GM12878 (cell line): Measurements from ENCODE around the gene CFAP53. TPM values are rescaled to one million over a fixed set of nuclear protein-coding genes. Genes with fewer than 3 reads are reported as not detected.

Experiments
- BHLHE40 ChIP-seq, 2 experiments: fragments of 450-650 bp in 1 of 2; IDR thresholded peaks; 2 replicates each; pipeline ENCODE4 v1.6.1; 2011 to 2017; ENCODE audit warnings: low read depth in 2 of 2, borderline replicate concordance in 1 of 2, improper control_type of control experiment in 1 of 2, low read length in 1 of 2, mild to moderate bottlenecking in 1 of 2
- BRCA1 ChIP-seq: IDR thresholded peaks from 2 replicates; pipeline ENCODE4 v1.6.1; 2011; ENCODE audit warnings: low read depth, low read length, improper control_type of control experiment
- CEBPB ChIP-seq, 2 experiments: fragments of 150-350 bp in 1 of 2; IDR thresholded peaks; 2 replicates each; pipeline ENCODE4 v1.6.1; 2012 to 2014; ENCODE audit warnings: low read depth in 2 of 2, low read length in 2 of 2, borderline replicate concordance in 1 of 2, inconsistent platforms in 1 of 2
- CEBPZ ChIP-seq: fragments of 150-350 bp; IDR thresholded peaks from 2 replicates; pipeline ENCODE4 v1.6.1; 2016; ENCODE audit warnings: low read depth, low read length
- CREB1 ChIP-seq: IDR thresholded peaks from 2 replicates; pipeline ENCODE4 v1.6.1; 2012; ENCODE audit warnings: low read depth, mild to moderate bottlenecking, inconsistent platforms
- E2F4 ChIP-seq: IDR thresholded peaks from 2 replicates; pipeline ENCODE4 v1.6.1; 2012; ENCODE audit warnings: low read depth, low read length, improper control_type of control experiment
- EGR1 ChIP-seq, 2 experiments: IDR thresholded peaks; 1 replicate in 1 of 2; 2 replicates in 1 of 2; pipeline ENCODE4 v1.6.1; 2011 to 2012; ENCODE audit warnings: low read depth in 2 of 2, low read length in 2 of 2, borderline replicate concordance in 1 of 2, mild to moderate bottlenecking in 1 of 2, moderate library complexity in 1 of 2
- ETV6 ChIP-seq, 2 experiments: fragments of 450-650 bp in 1 of 2; IDR thresholded peaks in 1 of 2; conservative IDR thresholded peaks in 1 of 2; 2 replicates each; pipeline ENCODE4 v1.6.1; 2014; ENCODE audit warnings: antibody characterized with exemption in 1 of 2, borderline replicate concordance in 1 of 2, low read depth in 1 of 2, mild to moderate bottlenecking in 1 of 2, moderate library complexity in 1 of 2
- GATAD2B ChIP-seq: fragments of 450-650 bp; conservative IDR thresholded peaks from 2 replicates; pipeline ENCODE4 v1.6.1; 2017; ENCODE audit warnings: low read depth, mild to moderate bottlenecking, moderate library complexity
- MTA2 ChIP-seq: fragments of 450-650 bp; IDR thresholded peaks from 2 replicates; pipeline ENCODE4 v1.6.1; 2016; ENCODE audit warnings: low read depth, mild to moderate bottlenecking, moderate library complexity
- NR2C2 ChIP-seq: IDR thresholded peaks from 2 replicates; pipeline ENCODE4 v1.6.1; 2011; ENCODE audit warnings: borderline replicate concordance, low read depth; ENCODE audit not compliant: control insufficient read depth, insufficient read length
- SMAD1 ChIP-seq: fragments of 450-650 bp; IDR thresholded peaks from 2 replicates; pipeline ENCODE4 v1.6.1; 2018; ENCODE audit warnings: mild to moderate bottlenecking, low read depth; ENCODE audit not compliant: partially characterized antibody
- SMAD5 ChIP-seq: IDR thresholded peaks from 2 replicates; pipeline ENCODE4 v1.6.1; 2016; ENCODE audit warnings: antibody characterized with exemption, low read depth
- SRF ChIP-seq, 2 experiments: IDR thresholded peaks; 2 replicates each; pipeline ENCODE4 v1.6.1; 2011; ENCODE audit warnings: low read depth in 2 of 2, low read length in 2 of 2, mild to moderate bottlenecking in 1 of 2, moderate library complexity in 1 of 2
- STAT1 ChIP-seq: fragments of 450-650 bp; conservative IDR thresholded peaks from 2 replicates; pipeline ENCODE4 v1.6.1; 2014; ENCODE audit warnings: antibody characterized with exemption, mild to moderate bottlenecking
- SUZ12 ChIP-seq: fragments of 200-600 bp; sonication (generic); IDR thresholded peaks from one replicate; pipeline ENCODE4 v1.6.1; 2018; ENCODE audit warnings: antibody characterized with exemption, mild to moderate bottlenecking; ENCODE audit not compliant: unreplicated experiment
- TBL1XR1 ChIP-seq: IDR thresholded peaks from 2 replicates; pipeline ENCODE4 v1.6.1; 2012; ENCODE audit warnings: low read depth, low read length, improper control_type of control experiment
- USF1 ChIP-seq: IDR thresholded peaks from 2 replicates; pipeline ENCODE4 v1.6.1; 2011; ENCODE audit warnings: borderline replicate concordance, low read depth, mild to moderate bottlenecking, moderate library complexity, mixed read lengths, low read length; ENCODE audit not compliant: insufficient read depth; ENCODE audit errors: extremely low read length
- ZBTB4 ChIP-seq: fragments of 450-650 bp; formaldehyde crosslinking; IDR thresholded peaks from 2 replicates; pipeline ENCODE4 v1.4.0; 2022; ENCODE audit warnings: mild to moderate bottlenecking, moderate library complexity
- ZNF207 ChIP-seq: fragments of 450-650 bp; IDR thresholded peaks from 2 replicates; pipeline ENCODE4 v1.6.1; 2014; ENCODE audit warnings: antibody characterized with exemption, mild to moderate bottlenecking, borderline replicate concordance
- polyA plus RNA-seq, 11 experiments: library from polyadenylated mRNA; depleted of rRNA in 4 of 11; unstranded in 6 of 11; stranded (reverse) in 5 of 11; fragments of >200 nt; fragmentation: Nextera tagmentation in 4 of 11; fragmentation: Illumina TruSeq in 1 of 11; extraction: Ambion mirVana in 4 of 11; extraction: Trizol in 1 of 11; gene quantifications; 1 replicate in 1 of 11; 2 replicates in 10 of 11; pipeline versions ENCODE4 v1.2.1 to v1.2.3, GENCODE V29; 2011 to 2016; ENCODE audit warnings: inconsistent platforms in 2 of 11, missing spikeins in 2 of 11, low read depth in 1 of 11
- total RNA-seq, 4 experiments: library from RNA; depleted of rRNA in 3 of 4; stranded (reverse); fragments of >200 nt in 3 of 4; fragmentation: Illumina TruSeq in 1 of 4; extraction: Trizol in 1 of 4; gene quantifications; 2 replicates each; pipeline versions ENCODE4 v1.2.1 to v1.2.3, GENCODE V29; 2013 to 2021

CFAP53 gene
- total and polyA plus RNA-seq, 10 of the 15 experiments (the other 5 are each of a cell fraction or from before 2014, with no cell fraction given) = 0.05 to 0.31 (median 0.12) TPM; not detected in 1

- TF ChIP-seq ZBTB4 (CRISPR knock-in tag) (0 out of 2 replicates have a peak, but pooled peaks have one; percentile 41), TBL1XR1 (peak; percentile 81; the same call in 1 of the 2 replicates), GATAD2B (no peak; the same call in none of the 2 replicates), SMAD5 (no peak), SRF (IDR thresholded peaks at IDR 0.05; ENCODE audit: low read depth in 2 of 2, low read length in 2 of 2) (no peak), NR2C2 (no peak), ETV6 (conservative IDR thresholded peaks at IDR 0.05 in 1 of 2, IDR thresholded peaks at IDR 0.05 in 1 of 2; ENCODE audit: borderline replicate concordance in 1 of 2, low read depth in 1 of 2) (no peak), BHLHE40 (IDR thresholded peaks at IDR 0.05; ENCODE audit: borderline replicate concordance in 1 of 2, low read depth in 2 of 2, low read length in 1 of 2) (peak in 1 of 2 experiments; percentile 64; a peak in 2 of 4 replicates), MTA2 (peak; percentile 99), E2F4 (no peak), CEBPZ (no peak), SMAD1 (no peak), CEBPB (IDR thresholded peaks at IDR 0.05; ENCODE audit: borderline replicate concordance in 1 of 2, low read depth in 2 of 2, low read length in 2 of 2) (no peak), CREB1 (0 out of 2 replicates have a peak, but pooled peaks have one; percentile 32), STAT1 (no peak), USF1 (no peak), BRCA1 (no peak), SUZ12 (no peak), EGR1 (IDR thresholded peaks at IDR 0.05; ENCODE audit: borderline replicate concordance in 1 of 2, low read depth in 2 of 2, low read length in 2 of 2) (no peak), ZNF207 (no peak)
Observed at GRCh38 chr18:50315100-50315871, 49.0 kb upstream of the CFAP53 start (continued).
